H9 (cell line): Measurements from ENCODE around the gene CRY1. TPM values are rescaled to one million over a fixed set of nuclear protein-coding genes. Genes with fewer than 3 reads are reported as not detected.

Experiments used
- DNase-seq: peaks from one replicate; pipeline ENCODE4 v3.0.0-alpha.2; 2017
- H2AFZ ChIP-seq: one replicate; pipeline ENCODE4 v1.6.1; 2013; ENCODE audit warnings: mild to moderate bottlenecking, low read length, control low read depth, moderate library complexity
- H2AK5ac ChIP-seq: 2 replicates; pipeline ENCODE4 v1.6.1; 2013; ENCODE audit warnings: low read length, control low read depth, mixed read lengths; ENCODE audit not compliant: insufficient read length
- H2BK120ac ChIP-seq: one replicate; pipeline ENCODE4 v1.6.1; 2013; ENCODE audit warnings: low read depth, mild to moderate bottlenecking, low read length, control low read depth, inconsistent platforms; ENCODE audit not compliant: poor library complexity, severe bottlenecking
- H2BK12ac ChIP-seq: 2 replicates; pipeline ENCODE4 v1.6.1; 2013; ENCODE audit warnings: low read length, control low read depth, mixed read lengths, low read depth; ENCODE audit not compliant: insufficient read length
- H2BK15ac ChIP-seq: 2 replicates; pipeline ENCODE4 v1.6.1; 2013; ENCODE audit warnings: low read depth, low read length, control low read depth
- H2BK20ac ChIP-seq: one replicate; pipeline ENCODE4 v1.6.1; 2013; ENCODE audit warnings: low read depth, mild to moderate bottlenecking, low read length, control low read depth, inconsistent platforms; ENCODE audit not compliant: poor library complexity, severe bottlenecking
- H2BK5ac ChIP-seq: 2 replicates; pipeline ENCODE4 v1.6.1; 2013; ENCODE audit warnings: low read length, control low read depth, mixed read lengths; ENCODE audit not compliant: insufficient read length
- H3K14ac ChIP-seq: 2 replicates; pipeline ENCODE4 v1.6.1; 2013; ENCODE audit warnings: low read length, control low read depth; ENCODE audit not compliant: insufficient read depth
- H3K18ac ChIP-seq: 2 replicates; pipeline ENCODE4 v1.6.1; 2013; ENCODE audit warnings: low read depth, mild to moderate bottlenecking, mixed read lengths, low read length, control low read depth; ENCODE audit not compliant: insufficient read length
- H3K23ac ChIP-seq: 2 replicates; pipeline ENCODE4 v1.6.1; 2013; ENCODE audit warnings: low read length, control low read depth, mixed read lengths, low read depth; ENCODE audit not compliant: insufficient read length
- H3K23me2 ChIP-seq: 2 replicates; pipeline ENCODE4 v1.6.1; 2013; ENCODE audit warnings: low read depth, mild to moderate bottlenecking, mixed read lengths, low read length, control low read depth; ENCODE audit not compliant: insufficient read length, poor library complexity, severe bottlenecking
- H3K27ac ChIP-seq: 2 replicates; pipeline ENCODE4 v1.5.1; 2013; ENCODE audit warnings: low read length, control low read depth, mixed read lengths, low read depth; ENCODE audit not compliant: insufficient read length
- H3K27me3 ChIP-seq: 2 replicates; pipeline ENCODE4 v1.6.1; 2013; ENCODE audit warnings: low read length, control low read depth, inconsistent platforms; ENCODE audit not compliant: insufficient read depth
- H3K4ac ChIP-seq: 2 replicates; pipeline ENCODE4 v1.6.1; 2013; ENCODE audit warnings: low read depth, mild to moderate bottlenecking, control low read depth, inconsistent platforms, low read length, moderate library complexity
- H3K4me1 ChIP-seq: 2 replicates; pipeline ENCODE4 v1.6.1; 2013; ENCODE audit warnings: low read length, control low read depth, inconsistent platforms; ENCODE audit not compliant: insufficient read depth
- H3K4me2 ChIP-seq: 2 replicates; pipeline ENCODE4 v1.6.1; 2013; ENCODE audit warnings: low read length, control low read depth, mixed read lengths; ENCODE audit not compliant: insufficient read length, insufficient read depth
- H3K56ac ChIP-seq: 2 replicates; pipeline ENCODE4 v1.6.1; 2013; ENCODE audit warnings: low read depth, mild to moderate bottlenecking, mixed read lengths, low read length, control low read depth; ENCODE audit not compliant: insufficient read length
- H3K79me1 ChIP-seq: 2 replicates; pipeline ENCODE4 v1.6.1; 2013; ENCODE audit warnings: low read depth, mild to moderate bottlenecking, moderate library complexity, low read length, control low read depth, inconsistent platforms; ENCODE audit not compliant: insufficient read depth, poor library complexity, severe bottlenecking
- H3K79me2 ChIP-seq: 2 replicates; pipeline ENCODE4 v1.6.1; 2013; ENCODE audit warnings: low read length, control low read depth, inconsistent platforms; ENCODE audit not compliant: insufficient read depth
- H3K9ac ChIP-seq: 2 replicates; pipeline ENCODE4 v1.6.1; 2013; ENCODE audit warnings: low read length, control low read depth, mixed read lengths; ENCODE audit not compliant: insufficient read length; ENCODE audit errors: extremely low read depth
- H3K9me3 ChIP-seq: one replicate; pipeline ENCODE4 v1.6.1; 2013; ENCODE audit warnings: low read depth, low read length, inconsistent platforms; ENCODE audit not compliant: control insufficient read depth
- H3T11ph ChIP-seq: one replicate; pipeline ENCODE4 v1.6.1; 2013; ENCODE audit warnings: mild to moderate bottlenecking, low read length, control low read depth, inconsistent platforms
- H4K20me1 ChIP-seq: one replicate; pipeline ENCODE4 v1.6.1; 2013; ENCODE audit not compliant: control insufficient read depth, insufficient read length, insufficient read depth
- H4K5ac ChIP-seq: 2 replicates; pipeline ENCODE4 v1.6.1; 2013; ENCODE audit warnings: low read depth, mild to moderate bottlenecking, mixed read lengths, low read length, control low read depth; ENCODE audit not compliant: insufficient read length
- H4K8ac ChIP-seq: replicated peaks from 2 replicates; pipeline ENCODE4 v1.6.1; 2013; ENCODE audit warnings: low read length, control low read depth, mixed read lengths, low read depth; ENCODE audit not compliant: insufficient read length
- H4K91ac ChIP-seq: 2 replicates; pipeline ENCODE4 v1.6.1; 2013; ENCODE audit warnings: low read depth, mild to moderate bottlenecking, moderate library complexity, mixed read lengths, low read length, control low read depth; ENCODE audit not compliant: insufficient read length
- H3K27ac Mint-ChIP-seq, 3 experiments: 2 replicates in 2 of 3; 3 replicates in 1 of 3; pipeline ENCODE4 v1.8.0; 2020 to 2021; ENCODE audit warnings: mixed read lengths in 3 of 3, mild to moderate bottlenecking in 1 of 3, moderate library complexity in 1 of 3
- H3K27me3 Mint-ChIP-seq: 2 replicates; pipeline ENCODE4 v1.8.0; 2021; ENCODE audit warnings: low read depth, mild to moderate bottlenecking, moderate library complexity, mixed read lengths
- H3K36me3 Mint-ChIP-seq, 3 experiments: 2 replicates in 2 of 3; 3 replicates in 1 of 3; pipeline ENCODE4 v1.8.0; 2020 to 2021; ENCODE audit warnings: low read depth in 3 of 3, mixed read lengths in 3 of 3; ENCODE audit not compliant: insufficient read depth in 1 of 3
- H3K4me1 Mint-ChIP-seq, 2 experiments: 2 replicates each; pipeline ENCODE4 v1.8.0; 2020; ENCODE audit warnings: mixed read lengths in 2 of 2
- H3K4me3 Mint-ChIP-seq, 2 experiments: 2 replicates in 1 of 2; 3 replicates in 1 of 2; pipeline ENCODE4 v1.8.0; 2020 to 2021; ENCODE audit warnings: mild to moderate bottlenecking in 2 of 2, mixed read lengths in 2 of 2, moderate library complexity in 1 of 2
- H3K9me3 Mint-ChIP-seq, 2 experiments: 2 replicates in 1 of 2; 3 replicates in 1 of 2; pipeline ENCODE4 v1.8.0; 2020; ENCODE audit warnings: mild to moderate bottlenecking in 2 of 2, mixed read lengths in 2 of 2, moderate library complexity in 1 of 2
- WGBS: extraction: QIAGEN DNeasy Blood & Tissue Kit; methylation state at CpG from one replicate; pipeline ENCODE4 v1.1.7; 2013; ENCODE audit warnings: missing lambda C conversion rate, low lambda C conversion rate, mixed read lengths; ENCODE audit not compliant: insufficient read length; ENCODE audit errors: extremely low coverage; 5-methylcytosine and 5-hydroxymethylcytosine counted together
- total RNA-seq: library from RNA; stranded (reverse); gene quantifications from 2 replicates; pipeline ENCODE4 v1.2.1, GENCODE V29; 2021
- TF ChIP-seq, protein P1 (sequence below): fragments of 200-600 bp; sonication (generic); conservative IDR thresholded peaks from 3 replicates; pipeline ENCODE4 v1.8.0; 2021; ENCODE audit warnings: antibody characterized with exemption, mild to moderate bottlenecking

The CRY1 gene
- total RNA-seq, 1 experiment from 2014 or later, result 23.5 TPM

DNA sequence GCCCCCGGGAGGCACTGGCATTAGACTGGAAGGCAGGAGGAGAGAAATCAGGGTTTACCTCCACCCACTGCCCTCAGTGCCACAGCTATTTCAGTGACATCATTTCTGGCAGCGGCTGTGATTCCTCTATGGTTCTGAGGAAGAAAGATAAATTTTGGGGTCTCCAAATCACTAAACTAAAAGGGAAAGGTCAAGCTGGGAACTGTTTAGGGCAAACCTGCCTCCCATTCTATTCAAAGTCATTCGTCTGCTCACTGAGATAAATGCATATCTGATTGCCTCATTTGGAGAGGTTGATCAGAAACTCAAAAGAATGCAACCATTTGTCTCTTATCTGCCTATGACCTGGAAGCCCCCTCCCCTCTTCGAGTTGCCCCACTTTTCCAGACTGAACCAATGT, 14.0 kb upstream of the CRY1 start:
- H3K4me2 ChIP-seq, result no peak overlapping the region
- H3T11ph ChIP-seq, result no peak overlapping the region
- no peak for DNase-seq
- H4K8ac ChIP-seq, result no peak overlapping the region
- H3K9me3 ChIP-seq, result no peaks in the 10 kb centered on the region
- WGBS, result no CpG with 5 or more reads among the region's 4 CpGs
- no peak overlapping the region for H3K4ac ChIP-seq
- no peak overlapping the region for H3K14ac ChIP-seq
- H3K79me1 ChIP-seq, result no peaks in the 10 kb centered on the region
- 0 out of 2 replicates have a peak, but pooled peaks cover 2% of the 10 kb centered on the region for H3K4me1 ChIP-seq
- H3K23ac ChIP-seq, result no peak overlapping the region
- H4K20me1 ChIP-seq, result no peaks in the 10 kb centered on the region
- no peak overlapping the region for H2AFZ ChIP-seq
- TF ChIP-seq, protein P1, sequence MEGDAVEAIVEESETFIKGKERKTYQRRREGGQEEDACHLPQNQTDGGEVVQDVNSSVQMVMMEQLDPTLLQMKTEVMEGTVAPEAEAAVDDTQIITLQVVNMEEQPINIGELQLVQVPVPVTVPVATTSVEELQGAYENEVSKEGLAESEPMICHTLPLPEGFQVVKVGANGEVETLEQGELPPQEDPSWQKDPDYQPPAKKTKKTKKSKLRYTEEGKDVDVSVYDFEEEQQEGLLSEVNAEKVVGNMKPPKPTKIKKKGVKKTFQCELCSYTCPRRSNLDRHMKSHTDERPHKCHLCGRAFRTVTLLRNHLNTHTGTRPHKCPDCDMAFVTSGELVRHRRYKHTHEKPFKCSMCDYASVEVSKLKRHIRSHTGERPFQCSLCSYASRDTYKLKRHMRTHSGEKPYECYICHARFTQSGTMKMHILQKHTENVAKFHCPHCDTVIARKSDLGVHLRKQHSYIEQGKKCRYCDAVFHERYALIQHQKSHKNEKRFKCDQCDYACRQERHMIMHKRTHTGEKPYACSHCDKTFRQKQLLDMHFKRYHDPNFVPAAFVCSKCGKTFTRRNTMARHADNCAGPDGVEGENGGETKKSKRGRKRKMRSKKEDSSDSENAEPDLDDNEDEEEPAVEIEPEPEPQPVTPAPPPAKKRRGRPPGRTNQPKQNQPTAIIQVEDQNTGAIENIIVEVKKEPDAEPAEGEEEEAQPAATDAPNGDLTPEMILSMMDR, result no peak
- Mint-ChIP-seq H3K9me3 (no peaks in the 10 kb centered on the region), H3K27ac (no peak overlapping the region), H3K27me3 (no peaks in the 10 kb centered on the region; the same call in 1 of the 2 replicates), H3K36me3 (no peaks in the 10 kb centered on the region), H3K4me1 (peaks cover 11 to 12% of the 10 kb centered on the region in 2 experiments), H3K4me3 (no peak overlapping the region)
- H3K56ac ChIP-seq, result no peak overlapping the region
- H3K9ac ChIP-seq, result no peak overlapping the region
- no peak overlapping the region for H2AK5ac ChIP-seq
- no peak overlapping the region for H2BK20ac ChIP-seq
- no peak overlapping the region for H2BK5ac ChIP-seq
- no peak overlapping the region for H2BK12ac ChIP-seq
- no peaks in the 10 kb centered on the region for H3K79me2 ChIP-seq
- H3K23me2 ChIP-seq, result no peaks in the 10 kb centered on the region
- no peak overlapping the region for H3K18ac ChIP-seq
- H2BK15ac ChIP-seq, result no peak overlapping the region
- H2BK120ac ChIP-seq, result no peak overlapping the region
- H4K91ac ChIP-seq, result no peak overlapping the region
- no peaks in the 10 kb centered on the region for H3K27me3 ChIP-seq
- H4K5ac ChIP-seq, result no peak overlapping the region
- no peak overlapping the region for H3K27ac ChIP-seq
